Activated CD4-positive, alpha-beta T cell treated with anti-CD3 and anti-CD28 coated beads, Interleukin-2, amount 10 ng/mL, durations not matched to agents 24 days and 14 days (primary cell): ENCODE measurements around the gene CNGA2. TPM values are rescaled to one million over a fixed set of nuclear protein-coding genes. Genes with fewer than 3 reads are reported as not detected.
"Not testable (repeated sequence)": the region's sequence is repeated elsewhere in the genome, so short reads cannot be mapped to it uniquely, and the experiment has no call there.

Source experiments
- DNase-seq: peaks from one replicate; pipeline ENCODE4 v3.0.0; 2022
- H3K27ac Mint-ChIP-seq: one replicate; pipeline ENCODE4 v1.8.0; 2022; ENCODE audit warnings: mild to moderate bottlenecking, mixed read lengths
- H3K27me3 Mint-ChIP-seq: one replicate; pipeline ENCODE4 v1.8.0; 2022; ENCODE audit warnings: mixed read lengths
- H3K36me3 Mint-ChIP-seq: one replicate; pipeline ENCODE4 v1.8.0; 2022; ENCODE audit warnings: low read depth, mild to moderate bottlenecking, mixed read lengths
- H3K4me1 Mint-ChIP-seq: one replicate; pipeline ENCODE4 v1.8.0; 2021; ENCODE audit warnings: mixed read lengths
- H3K4me3 Mint-ChIP-seq: one replicate; pipeline ENCODE4 v1.8.0; 2022; ENCODE audit warnings: mild to moderate bottlenecking, moderate library complexity, mixed read lengths
- H3K9me3 Mint-ChIP-seq: one replicate; pipeline ENCODE4 v1.8.0; 2021; ENCODE audit warnings: mixed read lengths
- intact Hi-C: fragments of 100-400 bp; cut with micrococcal nuclease; formaldehyde crosslinking; loops from one replicate; pipeline ENCODE4 v1.15.1; 2023
- total RNA-seq: library from RNA; stranded (reverse); gene quantifications from 2 replicates; pipeline ENCODE4 v1.2.3, GENCODE V29; 2022

CNGA2 gene
- not detected in 2 replicates for total RNA-seq

DNA sequence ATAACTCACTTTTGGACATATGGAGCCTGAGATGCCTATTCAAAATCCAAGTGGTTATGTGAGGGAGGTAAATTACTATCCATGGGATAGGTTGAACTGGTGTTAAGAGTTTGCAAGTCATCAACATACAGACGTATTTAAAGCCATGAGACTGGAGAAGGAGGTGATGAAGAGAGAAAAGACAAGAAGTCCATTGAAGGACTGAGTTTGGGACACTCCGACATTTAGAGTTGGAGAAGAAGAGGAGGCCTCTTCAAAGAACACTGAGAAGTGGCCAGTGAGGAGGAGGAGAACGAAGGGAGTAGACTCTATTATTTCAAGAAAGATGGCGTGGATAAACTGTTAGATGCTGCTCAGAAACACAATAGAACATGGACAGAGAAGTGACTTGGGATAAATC is at the start of gene CNGA2:
Gene CNGA2 (plus strand): TSS at position 301 of the 400 bp plus-strand sequence. CDS start 3,738 bp downstream, outside the sequence.
- DNase-seq = no peak
- H3K4me1 Mint-ChIP-seq = no peaks in the 10 kb centered on the region
- no peaks in the 10 kb centered on the region for H3K36me3 Mint-ChIP-seq
- no peaks in the 10 kb centered on the region for H3K27me3 Mint-ChIP-seq
- intact Hi-C loops = no loop called here
- H3K9me3 Mint-ChIP-seq = no peaks in the 10 kb centered on the region
- H3K27ac Mint-ChIP-seq = no peak within 1 kb of the TSS
- H3K4me3 Mint-ChIP-seq = no peak within 1 kb of the TSS

DNA sequence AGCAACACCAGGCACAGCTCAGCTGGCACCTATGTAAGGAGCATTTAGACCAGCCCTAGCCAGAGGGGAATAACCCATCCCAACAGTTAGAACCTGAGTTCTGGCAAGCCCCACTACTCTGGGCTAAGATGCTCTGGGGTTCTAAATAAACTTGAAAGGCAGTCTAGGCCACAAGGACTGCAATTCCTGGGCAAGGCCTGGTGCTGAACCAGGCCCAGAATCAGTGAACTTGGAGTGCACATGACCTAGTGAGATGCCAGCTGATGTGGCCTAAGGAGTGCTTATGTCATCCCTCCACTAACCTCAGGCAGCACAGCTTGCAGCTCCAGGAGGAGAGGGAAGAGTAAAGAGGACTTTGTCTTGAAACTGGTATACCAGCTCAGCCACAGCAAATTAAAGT is 46.9 kb upstream of the CNGA2 start:
- H3K4me1 Mint-ChIP-seq = peaks cover 6% of the 10 kb centered on the region
- H3K36me3 Mint-ChIP-seq = no peaks in the 10 kb centered on the region
- no peak overlapping the region for H3K27ac Mint-ChIP-seq
- DNase-seq = no peak
- intact Hi-C loops = loop anchor here (10.0 kb wide), 1 partner anchor 183 kb away; no protein-coding TSS in a partner anchor
- H3K27me3 Mint-ChIP-seq = peaks cover 10% of the 10 kb centered on the region
- no peak overlapping the region for H3K4me3 Mint-ChIP-seq
- H3K9me3 Mint-ChIP-seq = no peaks in the 10 kb centered on the region

- no peaks in the 10 kb centered on the region for H3K4me1 Mint-ChIP-seq
These were observed 45.9 kb upstream of the CNGA2 start for GRCh38 chrX:151688695-151689094.

GRCh38 chrX:151692825-151693224 is 41.7 kb upstream of the CNGA2 start:
- H3K36me3 Mint-ChIP-seq = no peaks in the 10 kb centered on the region
- intact Hi-C loops = no loop called here
- H3K4me1 Mint-ChIP-seq = no peaks in the 10 kb centered on the region
- H3K4me3 Mint-ChIP-seq = no peak overlapping the region
- H3K27me3 Mint-ChIP-seq = peaks cover 15% of the 10 kb centered on the region
- H3K9me3 Mint-ChIP-seq = no peaks in the 10 kb centered on the region
- no peak for DNase-seq
- H3K27ac Mint-ChIP-seq = no peak overlapping the region

More at GRCh38 chrX:151688695-151689094, 45.9 kb upstream of the CNGA2 start:
- Mint-ChIP-seq H3K36me3 (no peaks in the 10 kb centered on the region), H3K27me3 (peaks cover 9% of the 10 kb centered on the region), H3K9me3 (no peaks in the 10 kb centered on the region), H3K4me3 (no peak overlapping the region), H3K27ac (no peak overlapping the region)
- DNase-seq = no peak
- intact Hi-C loops = loop anchor here (10.0 kb wide), 1 partner anchor 184 kb away; no protein-coding TSS in a partner anchor

- Mint-ChIP-seq H3K4me1 (no peaks in the 10 kb centered on the region), H3K4me3 (no peak overlapping the region), H3K27ac (no peak overlapping the region), H3K9me3 (no peaks in the 10 kb centered on the region), H3K36me3 (no peaks in the 10 kb centered on the region), H3K27me3 (peaks cover 15% of the 10 kb centered on the region)
- intact Hi-C loops = no loop called here
- DNase-seq = no peak
These were observed 40.4 kb upstream of the CNGA2 start for GRCh38 chrX:151694121-151694520.

- Mint-ChIP-seq H3K9me3 (no peaks in the 10 kb centered on the region), H3K4me3 (no peak within 1 kb of the TSS), H3K36me3 (no peaks in the 10 kb centered on the region), H3K4me1 (no peaks in the 10 kb centered on the region), H3K27ac (no peak within 1 kb of the TSS), H3K27me3 (peaks cover 15% of the 10 kb centered on the region)
- DNase-seq = no peak
- intact Hi-C loops = no loop called here
These were observed 39.6 kb upstream of the CNGA2 start, which contains the start of gene PRRG3 for GRCh38 chrX:151694661-151695582. Gene PRRG3, plus strand, starts transcription at chrX:151695458. Its CDS starts 3,357 bp downstream, at chrX:151698815.

DNA sequence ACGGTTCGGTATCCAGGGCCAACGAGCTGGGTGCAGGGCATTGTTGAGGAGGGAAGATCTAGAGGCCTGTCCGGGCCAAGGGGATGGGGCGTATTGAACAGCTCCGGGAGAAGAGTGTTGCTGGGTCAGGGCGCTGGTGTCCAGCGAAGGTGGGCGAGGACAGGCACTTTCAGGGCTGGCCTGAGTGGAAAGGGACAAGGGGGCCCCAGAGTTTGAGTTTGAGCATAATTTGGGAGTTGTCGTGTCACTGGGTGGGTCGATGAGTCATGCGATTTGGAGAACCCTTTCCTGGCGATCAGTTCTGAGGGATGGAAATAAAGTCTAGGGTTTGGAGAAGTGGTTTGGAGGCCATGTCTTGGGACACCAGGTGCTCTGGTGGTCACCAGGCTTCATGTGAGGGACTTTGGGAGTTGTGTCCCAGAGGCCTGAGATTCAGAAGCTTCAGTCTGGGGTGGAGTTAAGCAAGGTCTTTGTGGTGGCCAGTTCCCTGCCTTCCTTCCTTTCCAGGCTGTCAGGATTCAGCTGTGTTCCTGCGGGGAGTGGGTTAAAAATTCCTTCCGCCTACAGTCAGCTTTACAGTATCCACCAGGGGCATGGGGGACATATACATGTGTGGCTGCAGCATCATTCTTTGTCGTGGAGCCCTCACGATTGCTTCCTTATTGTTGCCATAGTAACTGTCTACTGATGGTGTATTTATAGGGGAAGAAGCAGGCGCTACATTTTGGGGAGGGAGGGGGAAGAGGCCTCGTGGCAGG is 38.8 kb upstream of the CNGA2 start:
- no peak overlapping the region for H3K27ac Mint-ChIP-seq
- no peak overlapping the region for H3K4me3 Mint-ChIP-seq
- H3K9me3 Mint-ChIP-seq = no peaks in the 10 kb centered on the region
- intact Hi-C loops = no loop called here
- no peaks in the 10 kb centered on the region for H3K36me3 Mint-ChIP-seq
- H3K4me1 Mint-ChIP-seq = no peaks in the 10 kb centered on the region
- peaks cover 15% of the 10 kb centered on the region for H3K27me3 Mint-ChIP-seq
- DNase-seq = no peak

GRCh38 chrX:151697082-151697481 is 37.5 kb upstream of the CNGA2 start:
- H3K27ac Mint-ChIP-seq, H3K4me1 Mint-ChIP-seq, H3K36me3 Mint-ChIP-seq, DNase-seq, intact Hi-C loops, H3K4me3 Mint-ChIP-seq, H3K9me3 Mint-ChIP-seq: not testable (repeated sequence)
- peaks cover 15% of the 10 kb centered on the region for H3K27me3 Mint-ChIP-seq

- Mint-ChIP-seq H3K4me1 (no peaks in the 10 kb centered on the region), H3K9me3 (no peaks in the 10 kb centered on the region), H3K36me3 (no peaks in the 10 kb centered on the region), H3K27ac (no peak overlapping the region), H3K27me3 (peaks cover 15% of the 10 kb centered on the region), H3K4me3 (no peak overlapping the region)
- DNase-seq = no peak
- intact Hi-C loops = no loop called here
These were observed 37.0 kb upstream of the CNGA2 start for GRCh38 chrX:151697522-151697921.

GRCh38 chrX:151698485-151698884 is 36.1 kb upstream of the CNGA2 start:
- no peaks in the 10 kb centered on the region for H3K36me3 Mint-ChIP-seq
- no peaks in the 10 kb centered on the region for H3K4me1 Mint-ChIP-seq
- H3K9me3 Mint-ChIP-seq = no peaks in the 10 kb centered on the region
- H3K4me3 Mint-ChIP-seq = no peak overlapping the region
- no peak overlapping the region for H3K27ac Mint-ChIP-seq
- no peak for DNase-seq
- intact Hi-C loops = no loop called here
- peaks cover 12% of the 10 kb centered on the region for H3K27me3 Mint-ChIP-seq

DNA sequence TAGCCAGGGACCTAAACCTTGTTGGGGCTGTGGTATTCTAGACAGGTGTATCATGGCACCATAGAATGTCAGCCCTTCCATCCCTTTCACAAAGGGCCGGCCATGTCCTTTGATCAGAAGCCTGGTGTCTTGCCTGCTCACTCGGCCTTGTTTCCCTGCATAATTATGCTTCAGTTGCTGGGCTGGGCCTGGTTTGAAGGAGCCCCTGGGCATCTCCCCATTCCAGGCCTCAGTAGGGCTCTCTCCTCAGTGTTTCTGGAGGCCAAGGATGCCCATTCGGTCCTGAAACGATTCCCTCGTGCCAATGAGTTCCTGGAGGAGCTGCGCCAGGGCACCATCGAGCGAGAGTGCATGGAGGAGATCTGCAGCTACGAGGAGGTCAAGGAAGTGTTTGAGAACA is 34.8 kb upstream of the CNGA2 start:
- no peaks in the 10 kb centered on the region for H3K9me3 Mint-ChIP-seq
- intact Hi-C loops = no loop called here
- no peak overlapping the region for H3K27ac Mint-ChIP-seq
- no peak overlapping the region for H3K4me3 Mint-ChIP-seq
- H3K36me3 Mint-ChIP-seq = no peaks in the 10 kb centered on the region
- H3K27me3 Mint-ChIP-seq = peaks cover 9% of the 10 kb centered on the region
- no peak for DNase-seq
- H3K4me1 Mint-ChIP-seq = no peaks in the 10 kb centered on the region

DNA sequence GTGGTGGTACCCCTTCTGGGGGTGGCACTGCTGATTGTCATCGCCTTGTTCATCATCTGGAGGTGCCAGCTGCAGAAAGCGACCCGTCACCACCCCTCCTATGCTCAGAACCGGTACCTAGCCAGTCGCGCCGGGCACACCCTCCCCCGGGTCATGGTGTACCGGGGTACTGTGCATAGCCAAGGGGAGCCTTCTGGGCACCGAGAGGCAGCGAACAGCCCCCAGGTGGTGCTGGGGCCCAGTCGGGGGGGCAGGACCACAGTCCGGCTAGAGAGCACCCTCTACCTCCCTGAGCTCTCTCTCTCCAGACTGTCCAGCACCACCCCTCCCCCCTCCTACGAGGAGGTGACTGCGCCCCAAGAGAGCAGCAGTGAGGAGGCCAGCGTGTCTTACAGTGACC is 34.0 kb upstream of the CNGA2 start:
- no peak overlapping the region for H3K4me3 Mint-ChIP-seq
- intact Hi-C loops = no loop called here

GRCh38 chrX:151701071-151701470 is 33.5 kb upstream of the CNGA2 start:
- no peaks in the 10 kb centered on the region for H3K4me1 Mint-ChIP-seq
- no peak overlapping the region for H3K4me3 Mint-ChIP-seq
- H3K27ac Mint-ChIP-seq = no peak overlapping the region
- H3K36me3 Mint-ChIP-seq = no peaks in the 10 kb centered on the region
- no peaks in the 10 kb centered on the region for H3K9me3 Mint-ChIP-seq
- no peak for DNase-seq
- intact Hi-C loops = no loop called here
- peaks cover 4% of the 10 kb centered on the region for H3K27me3 Mint-ChIP-seq

More for the DNA sequence above, 34.0 kb upstream of the CNGA2 start:
- DNase-seq = no peak
- no peaks in the 10 kb centered on the region for H3K9me3 Mint-ChIP-seq
- H3K36me3 Mint-ChIP-seq = no peaks in the 10 kb centered on the region
- no peaks in the 10 kb centered on the region for H3K4me1 Mint-ChIP-seq
- peaks cover 8% of the 10 kb centered on the region for H3K27me3 Mint-ChIP-seq
- H3K27ac Mint-ChIP-seq = no peak overlapping the region

DNA sequence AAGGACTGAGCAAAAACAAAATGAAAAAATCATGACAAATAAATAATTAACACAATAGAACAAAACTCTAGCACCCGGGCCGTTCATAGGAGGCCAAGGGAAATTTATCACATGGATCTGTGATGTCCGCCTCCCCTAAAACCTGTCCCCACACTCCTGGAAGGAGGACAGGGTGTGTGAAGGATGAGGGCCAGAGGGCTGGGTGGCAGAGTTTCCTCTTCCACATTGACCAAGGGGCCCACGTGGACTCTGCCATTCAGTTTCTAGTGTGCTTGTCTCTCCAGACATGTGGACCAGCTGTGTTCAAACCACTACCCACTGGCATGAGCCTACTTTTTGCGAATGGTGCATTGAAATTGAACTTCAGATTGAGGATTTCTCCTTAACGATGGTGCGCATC is 33.0 kb upstream of the CNGA2 start:
- Mint-ChIP-seq H3K36me3 (no peaks in the 10 kb centered on the region), H3K4me1 (no peaks in the 10 kb centered on the region), H3K27me3 (peaks cover 2% of the 10 kb centered on the region), H3K4me3 (no peak overlapping the region), H3K9me3 (no peaks in the 10 kb centered on the region), H3K27ac (no peak overlapping the region)
- no peak for DNase-seq
- intact Hi-C loops = no loop called here
